GM12892 (cell line): ENCODE data around the gene ADAMTSL3.

ENCODE experiments used
- POLR2A ChIP-seq: IDR thresholded peaks from 2 replicates; pipeline ENCODE4 v1.6.1; 2011; ENCODE audit warnings: low read depth, low read length, control low read depth
- POLR2AphosphoS5 ChIP-seq: IDR thresholded peaks from 2 replicates; pipeline ENCODE4 v1.6.1; 2011; ENCODE audit warnings: low read depth, low read length, control low read depth

- no peak for TF ChIP-seq POLR2A
- no peak for TF ChIP-seq POLR2AphosphoS5
These were observed 289.1 kb downstream of the ADAMTSL3 start for GRCh38 chr15:83943043-83943442.
